ENCODE results near the gene MRPS14. TPM values are rescaled to one million over a fixed set of nuclear protein-coding genes. Genes with fewer than 3 reads are reported as not detected.

The MRPS14 gene
- total RNA-seq, 1 donor from 2014 or later = 20.3 TPM

- no peak overlapping the region for H3K4me3 ChIP-seq (ENCODE audit: insufficient read depth, low read depth, low read length)
- no peaks in the 10 kb centered on the region for H4K20me1 ChIP-seq (ENCODE audit: insufficient read depth, low read length)
- H3K4me3 Mint-ChIP-seq (ENCODE audit: unreplicated experiment) = no peak overlapping the region
- peaks cover 29% of the 10 kb centered on the region for H3K27me3 ChIP-seq (ENCODE audit: insufficient read depth, low read length)
- TF ChIP-seq EZH2 (IDR thresholded peaks at IDR 0.05; ENCODE audit: insufficient read depth, low read length) (no peak), CTCF (IDR thresholded peaks at IDR 0.05; ENCODE audit: insufficient read depth, low read depth, low read length) (no peak)
- H3K4me2 ChIP-seq (ENCODE audit: low read length) = peak overlapping the region; percentile 57
- H3K36me3 ChIP-seq (ENCODE audit: insufficient read depth, low read length) = no peaks in the 10 kb centered on the region
- H3K36me3 Mint-ChIP-seq (ENCODE audit: low read depth, unreplicated experiment) = no peaks in the 10 kb centered on the region
- no peaks in the 10 kb centered on the region for H3K9me3 ChIP-seq (ENCODE audit: insufficient read depth, low read depth, low read length)
- H3K4me1 ChIP-seq (ENCODE audit: insufficient read depth, low read length) = peaks cover 26% of the 10 kb centered on the region
- no peaks in the 10 kb centered on the region for H3K9me3 Mint-ChIP-seq (ENCODE audit: unreplicated experiment)
- peak overlapping the region; percentile 45 for H3K9ac ChIP-seq (ENCODE audit: low read length)
- DNase-seq (ENCODE audit: low read depth) (peak; percentile 96), FAIRE-seq (no peak)
- H2AFZ ChIP-seq (ENCODE audit: low read depth, low read length) = no peak overlapping the region
- no peaks in the 10 kb centered on the region for H3K79me2 ChIP-seq (ENCODE audit: insufficient read depth, low read length)
- H3K27ac Mint-ChIP-seq (ENCODE audit: unreplicated experiment) = peak overlapping the region; percentile 94
- H3K27ac ChIP-seq (ENCODE audit: low read depth, low read length) = peak overlapping the region; percentile 61
- H3K27me3 Mint-ChIP-seq (ENCODE audit: low read depth, unreplicated experiment) = no peaks in the 10 kb centered on the region
- H3K4me1 Mint-ChIP-seq (ENCODE audit: low read depth, unreplicated experiment) = peaks cover 71% of the 10 kb centered on the region
Measured at GRCh38 chr1:174968750-174969244, 54.4 kb downstream of the MRPS14 start.

- H3K27ac ChIP-seq (ENCODE audit: low read depth, low read length) = peak overlapping the region; percentile 61
- no peak for TF ChIP-seq CTCF (IDR thresholded peaks at IDR 0.05; ENCODE audit: insufficient read depth, low read depth, low read length)
- TF ChIP-seq EZH2 (IDR thresholded peaks at IDR 0.05; ENCODE audit: insufficient read depth, low read length) = no peak
- Mint-ChIP-seq H3K27ac (ENCODE audit: unreplicated experiment) (peak overlapping the region; percentile 94), H3K36me3 (ENCODE audit: low read depth, unreplicated experiment) (no peaks in the 10 kb centered on the region), H3K9me3 (ENCODE audit: unreplicated experiment) (no peaks in the 10 kb centered on the region), H3K4me3 (ENCODE audit: unreplicated experiment) (no peak overlapping the region), H3K27me3 (ENCODE audit: low read depth, unreplicated experiment) (no peaks in the 10 kb centered on the region), H3K4me1 (ENCODE audit: low read depth, unreplicated experiment) (peaks cover 79% of the 10 kb centered on the region)
- H3K4me2 ChIP-seq (ENCODE audit: low read length) = peak overlapping the region; percentile 47
- H4K20me1 ChIP-seq (ENCODE audit: insufficient read depth, low read length) = no peaks in the 10 kb centered on the region
- FAIRE-seq (no peak), DNase-seq (ENCODE audit: low read depth) (no peak)
- no peak overlapping the region for H2AFZ ChIP-seq (ENCODE audit: low read depth, low read length)
- no peaks in the 10 kb centered on the region for H3K79me2 ChIP-seq (ENCODE audit: insufficient read depth, low read length)
- peak overlapping the region; percentile 19 for H3K9ac ChIP-seq (ENCODE audit: low read length)
- H3K4me3 ChIP-seq (ENCODE audit: insufficient read depth, low read depth, low read length) = no peak overlapping the region
- peaks cover 29% of the 10 kb centered on the region for H3K27me3 ChIP-seq (ENCODE audit: insufficient read depth, low read length)
- H3K36me3 ChIP-seq (ENCODE audit: insufficient read depth, low read length) = no peaks in the 10 kb centered on the region
- H3K4me1 ChIP-seq (ENCODE audit: insufficient read depth, low read length) = peaks cover 26% of the 10 kb centered on the region
- H3K9me3 ChIP-seq (ENCODE audit: insufficient read depth, low read depth, low read length) = no peaks in the 10 kb centered on the region
Measured at GRCh38 chr1:174967845-174968705, 55.1 kb downstream of the MRPS14 start.
